ENCODE data around the gene ARHGEF17. TPM values are rescaled to one million over a fixed set of nuclear protein-coding genes. Genes with fewer than 3 reads are reported as not detected.

Gene ARHGEF17
- total RNA-seq, 1 donor from 2014 or later: 43.3 TPM

- Mint-ChIP-seq H3K36me3 (ENCODE audit: unreplicated experiment) (no peaks in the 10 kb centered on the region), H3K27me3 (ENCODE audit: unreplicated experiment) (peaks cover 11% of the 10 kb centered on the region), H3K4me1 (ENCODE audit: low read depth, unreplicated experiment) (peaks cover 12% of the 10 kb centered on the region), H3K9me3 (ENCODE audit: unreplicated experiment) (peaks cover 6% of the 10 kb centered on the region), H3K4me3 (ENCODE audit: unreplicated experiment) (no peak overlapping the region), H3K27ac (ENCODE audit: unreplicated experiment) (no peak overlapping the region)
- no peak for DNase-seq
- TF ChIP-seq CTCF (IDR thresholded peaks at IDR 0.05; ENCODE audit: partially characterized antibody, unreplicated experiment): no peak
Observed at GRCh38 chr11:73394416-73395296, 86.6 kb downstream of the ARHGEF17 start.

DNA sequence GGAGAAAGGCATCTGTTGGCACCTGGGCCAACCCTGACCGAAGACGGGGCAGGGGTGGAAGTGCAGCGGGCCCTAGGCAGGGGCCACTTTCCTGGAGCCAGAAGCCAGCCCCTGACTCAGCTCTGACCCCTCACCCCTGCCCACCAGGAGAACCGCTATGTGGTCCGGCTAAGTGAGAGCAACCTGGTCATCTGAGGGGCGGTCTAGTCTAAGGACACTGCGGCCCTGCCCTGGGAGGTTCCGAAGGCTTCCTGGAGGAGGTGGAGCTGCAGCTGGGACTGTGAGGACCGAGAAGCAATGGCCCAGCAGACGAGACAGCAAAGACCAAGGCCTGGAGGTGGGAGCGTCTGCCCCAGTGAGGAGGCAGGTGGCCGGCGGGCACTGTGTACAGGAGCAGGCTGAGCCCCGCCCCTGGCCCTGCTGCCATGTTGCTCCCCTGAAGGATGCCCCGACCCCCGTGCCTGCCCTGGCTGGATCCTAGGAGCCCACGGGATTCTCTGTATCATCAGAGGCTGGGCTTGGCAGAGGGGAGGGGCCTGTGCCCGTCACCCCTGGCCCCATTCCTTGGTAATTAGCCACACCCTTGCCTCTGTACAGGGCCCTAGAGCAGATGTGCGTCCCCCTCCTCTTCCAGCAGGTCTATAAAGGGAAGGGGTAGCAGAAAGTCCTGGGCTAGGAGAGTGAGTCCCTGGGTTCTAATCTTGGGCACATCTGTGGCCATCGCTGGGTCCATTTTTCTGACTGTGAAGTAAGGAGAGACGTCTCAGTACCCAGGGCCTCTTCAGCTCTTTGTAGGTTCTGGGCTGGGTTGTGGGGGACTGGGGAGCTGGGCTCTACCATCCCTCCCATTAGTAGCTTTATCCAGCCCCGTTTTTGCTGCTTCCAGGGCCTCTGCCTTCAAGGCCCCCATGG lies 87.5 kb downstream of the ARHGEF17 start:
- DNase-seq: no peak
- Mint-ChIP-seq H3K27ac (ENCODE audit: unreplicated experiment) (no peak overlapping the region), H3K4me3 (ENCODE audit: unreplicated experiment) (no peak overlapping the region), H3K4me1 (ENCODE audit: low read depth, unreplicated experiment) (peaks cover 12% of the 10 kb centered on the region), H3K27me3 (ENCODE audit: unreplicated experiment) (peaks cover 9% of the 10 kb centered on the region), H3K9me3 (ENCODE audit: unreplicated experiment) (peaks cover 1% of the 10 kb centered on the region), H3K36me3 (ENCODE audit: unreplicated experiment) (no peaks in the 10 kb centered on the region)
- no peak for TF ChIP-seq CTCF (IDR thresholded peaks at IDR 0.05; ENCODE audit: partially characterized antibody, unreplicated experiment)

GRCh38 chr11:73396251-73396930 lies 88.3 kb downstream of the ARHGEF17 start:
- no peak overlapping the region for H3K4me3 Mint-ChIP-seq (ENCODE audit: unreplicated experiment)
- H3K9me3 Mint-ChIP-seq (ENCODE audit: unreplicated experiment): peaks cover 1% of the 10 kb centered on the region
- no peak for DNase-seq
- H3K27me3 Mint-ChIP-seq (ENCODE audit: unreplicated experiment): peaks cover 8% of the 10 kb centered on the region
- peaks cover 12% of the 10 kb centered on the region for H3K4me1 Mint-ChIP-seq (ENCODE audit: low read depth, unreplicated experiment)
- TF ChIP-seq CTCF (IDR thresholded peaks at IDR 0.05; ENCODE audit: partially characterized antibody, unreplicated experiment): no peak
- H3K36me3 Mint-ChIP-seq (ENCODE audit: unreplicated experiment): no peaks in the 10 kb centered on the region
- peak overlapping the region; percentile 17 for H3K27ac Mint-ChIP-seq (ENCODE audit: unreplicated experiment)

DNA sequence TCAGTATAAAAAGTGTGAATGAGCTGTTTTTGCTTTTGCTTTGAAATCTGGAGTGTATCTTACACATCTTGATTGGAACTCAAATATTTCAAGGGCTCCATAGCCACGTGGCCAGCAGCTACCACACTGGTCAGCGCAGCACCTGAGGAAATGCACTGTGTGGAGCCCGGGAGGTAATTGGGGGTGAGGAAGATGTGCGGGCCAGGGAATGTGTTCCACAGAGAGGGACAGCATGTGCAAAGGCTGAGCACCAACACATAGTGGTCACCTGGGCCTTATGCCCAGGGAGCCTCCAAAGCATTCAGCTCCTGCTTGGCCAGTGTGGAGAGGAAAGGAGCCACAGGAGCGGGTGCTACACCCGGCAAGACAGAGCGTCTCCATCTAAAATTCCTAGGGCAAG lies 88.9 kb downstream of the ARHGEF17 start:
- TF ChIP-seq CTCF (IDR thresholded peaks at IDR 0.05; ENCODE audit: partially characterized antibody, unreplicated experiment): no peak
- H3K4me3 Mint-ChIP-seq (ENCODE audit: unreplicated experiment): no peak overlapping the region

More for the DNA sequence above, 88.9 kb downstream of the ARHGEF17 start:
- DNase-seq: no peak
- Mint-ChIP-seq H3K36me3 (ENCODE audit: unreplicated experiment) (no peaks in the 10 kb centered on the region), H3K4me1 (ENCODE audit: low read depth, unreplicated experiment) (peaks cover 12% of the 10 kb centered on the region), H3K9me3 (ENCODE audit: unreplicated experiment) (peaks cover 1% of the 10 kb centered on the region), H3K27me3 (ENCODE audit: unreplicated experiment) (peaks cover 6% of the 10 kb centered on the region), H3K27ac (ENCODE audit: unreplicated experiment) (no peak overlapping the region)

All from glutamatergic neuron (in vitro differentiated cells).